H1 (cell line): Measurements from ENCODE around the gene SRF.

ENCODE experiments used
- BCL11A ChIP-seq, 2 experiments: IDR thresholded peaks; one replicate each; pipeline ENCODE4 v1.6.1; 2011; ENCODE audit warnings: low read depth in 2 of 2, low read length in 2 of 2, mild to moderate bottlenecking in 2 of 2
- CEBPB ChIP-seq: IDR thresholded peaks from 2 replicates; pipeline ENCODE4 v1.6.1; 2012; ENCODE audit warnings: low read depth, low read length
- CHD1 ChIP-seq: IDR thresholded peaks from 2 replicates; pipeline ENCODE4 v1.6.1; 2012; ENCODE audit warnings: low read depth, low read length, improper control_type of control experiment
- KDM5A ChIP-seq: fragments of 200-600 bp; IDR thresholded peaks from 2 replicates; pipeline ENCODE4 v1.7.1; 2012; ENCODE audit warnings: mild to moderate bottlenecking, low read length, inconsistent platforms, mixed read lengths
- YY1 ChIP-seq: IDR thresholded peaks from 2 replicates; pipeline ENCODE4 v1.6.1; 2011; ENCODE audit warnings: low read depth, mild to moderate bottlenecking, low read length
- TF ChIP-seq, protein P1 (sequence below), 3 experiments: IDR thresholded peaks; 1 replicate in 2 of 3; 2 replicates in 1 of 3; pipeline versions ENCODE4 v1.5.1 to v1.6.1; 2011; ENCODE audit warnings: low read length in 3 of 3, mild to moderate bottlenecking in 3 of 3, inconsistent platforms in 2 of 3, low read depth in 1 of 3, moderate library complexity in 1 of 3; ENCODE audit not compliant: insufficient read depth in 1 of 3; ENCODE audit errors: control extremely low read depth in 1 of 3

DNA sequence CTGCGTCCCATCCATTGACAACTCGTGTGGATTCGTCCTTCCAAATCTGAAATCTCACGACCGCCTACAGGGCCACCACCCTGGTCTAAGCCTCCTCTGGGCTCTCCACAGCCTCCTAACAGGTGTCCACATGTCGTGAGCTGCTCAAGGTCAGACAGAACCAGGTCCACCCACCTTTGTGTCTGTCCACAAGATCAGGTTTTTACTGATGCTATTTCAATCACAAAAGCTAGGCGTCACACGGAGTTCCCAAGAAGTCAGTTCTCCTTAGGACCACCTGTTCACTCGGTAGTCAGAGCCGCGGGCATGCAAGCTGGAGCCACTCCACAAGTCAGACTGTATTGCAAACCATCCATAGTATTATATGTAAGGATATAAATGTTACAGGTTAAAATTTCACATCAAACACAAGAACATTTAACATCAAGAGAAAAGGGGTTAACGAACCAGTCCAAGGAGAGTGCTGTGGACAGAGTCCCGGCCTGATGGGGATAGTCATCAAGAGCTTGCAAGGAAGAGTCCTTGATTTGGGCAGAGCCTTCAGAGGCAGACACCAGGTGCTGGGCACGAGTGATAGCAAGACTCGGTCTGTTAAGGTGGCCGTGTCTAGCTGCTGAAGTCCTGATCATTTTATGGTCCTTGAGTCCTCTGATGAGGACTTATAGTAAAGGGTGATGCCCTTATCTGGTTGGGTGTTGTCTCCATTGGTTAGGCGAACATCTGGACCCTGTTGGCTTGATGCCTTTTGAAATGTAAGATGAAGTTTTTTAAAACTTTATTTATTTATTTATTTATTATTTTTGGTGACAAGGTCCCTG is 58.9 kb downstream of the SRF start:
- no peak for TF ChIP-seq KDM5A
- TF ChIP-seq, protein P1, sequence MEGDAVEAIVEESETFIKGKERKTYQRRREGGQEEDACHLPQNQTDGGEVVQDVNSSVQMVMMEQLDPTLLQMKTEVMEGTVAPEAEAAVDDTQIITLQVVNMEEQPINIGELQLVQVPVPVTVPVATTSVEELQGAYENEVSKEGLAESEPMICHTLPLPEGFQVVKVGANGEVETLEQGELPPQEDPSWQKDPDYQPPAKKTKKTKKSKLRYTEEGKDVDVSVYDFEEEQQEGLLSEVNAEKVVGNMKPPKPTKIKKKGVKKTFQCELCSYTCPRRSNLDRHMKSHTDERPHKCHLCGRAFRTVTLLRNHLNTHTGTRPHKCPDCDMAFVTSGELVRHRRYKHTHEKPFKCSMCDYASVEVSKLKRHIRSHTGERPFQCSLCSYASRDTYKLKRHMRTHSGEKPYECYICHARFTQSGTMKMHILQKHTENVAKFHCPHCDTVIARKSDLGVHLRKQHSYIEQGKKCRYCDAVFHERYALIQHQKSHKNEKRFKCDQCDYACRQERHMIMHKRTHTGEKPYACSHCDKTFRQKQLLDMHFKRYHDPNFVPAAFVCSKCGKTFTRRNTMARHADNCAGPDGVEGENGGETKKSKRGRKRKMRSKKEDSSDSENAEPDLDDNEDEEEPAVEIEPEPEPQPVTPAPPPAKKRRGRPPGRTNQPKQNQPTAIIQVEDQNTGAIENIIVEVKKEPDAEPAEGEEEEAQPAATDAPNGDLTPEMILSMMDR (IDR thresholded peaks at IDR 0.05; ENCODE audit: control extremely low read depth in 1 of 3, insufficient read depth in 1 of 3, low read depth in 1 of 3, low read length in 3 of 3) = no peak
- no peak for TF ChIP-seq CHD1
- TF ChIP-seq BCL11A (IDR thresholded peaks at IDR 0.05; ENCODE audit: low read depth in 2 of 2, low read length in 2 of 2) = no peak
- no peak for TF ChIP-seq CEBPB
- no peak for TF ChIP-seq YY1
